HEK293T (cell line): Measurements from ENCODE around the gene COX6B2.

Source experiments
- BHLHE40 ChIP-seq: fragments of 450-650 bp; IDR thresholded peaks from 2 replicates; pipeline ENCODE4 v1.6.1; 2016; ENCODE audit warnings: mild to moderate bottlenecking, moderate library complexity, borderline replicate concordance
- FOXM1 ChIP-seq: fragments of 450-650 bp; IDR thresholded peaks from 2 replicates; pipeline ENCODE4 v1.6.1; 2017; ENCODE audit warnings: mild to moderate bottlenecking, borderline replicate concordance
- HDGF ChIP-seq: fragments of 450-650 bp; IDR thresholded peaks from 2 replicates; pipeline ENCODE4 v1.6.1; 2017; ENCODE audit warnings: antibody characterized with exemption, borderline replicate concordance
- LEF1 ChIP-seq: fragments of 450-650 bp; IDR thresholded peaks from 2 replicates; pipeline ENCODE4 v1.6.1; 2017; ENCODE audit warnings: mild to moderate bottlenecking, borderline replicate concordance
- ZNF384 ChIP-seq: fragments of 450-650 bp; IDR thresholded peaks from 2 replicates; pipeline ENCODE4 v1.6.1; 2016

DNA sequence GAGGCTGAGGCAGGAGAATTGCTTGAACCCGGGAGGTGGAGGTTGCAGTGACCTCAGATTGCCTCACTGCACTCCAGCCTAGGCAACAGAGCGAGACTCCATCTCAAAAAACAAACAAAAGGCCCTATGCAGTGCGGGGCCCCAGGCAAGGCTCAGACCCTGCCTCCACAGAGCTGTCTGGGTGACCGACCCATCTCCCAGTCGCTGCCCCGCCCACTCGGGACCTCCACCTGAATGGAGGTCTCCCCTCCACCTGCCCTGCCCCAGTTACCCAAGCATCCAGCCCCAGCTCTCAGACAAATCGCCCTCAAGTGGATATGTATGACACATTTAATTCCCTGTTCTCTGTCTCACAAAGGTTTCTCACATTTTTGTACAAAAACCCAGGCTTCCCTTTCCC, 10.7 kb upstream of the COX6B2 start:
- TF ChIP-seq ZNF384, result no peak
- no peak for TF ChIP-seq HDGF
- no peak for TF ChIP-seq FOXM1
- no peak for TF ChIP-seq BHLHE40
- no peak for TF ChIP-seq LEF1
